Stimulated activated CD4-positive, alpha-beta T cell treated with anti-CD3 and anti-CD28 coated beads, Interleukin-2, amount 100 ng/mL, for 4 hours (primary cell): Measurements from ENCODE around the gene OR2W3.
A peak's percentile ranks its signal among the peaks of the same experiment; 100 is the strongest.

Experiments
- DNase-seq: peaks from one replicate; pipeline ENCODE4 v3.0.0-alpha.2; 2020; ENCODE audit warnings: low read depth

Gene OR2W3

DNA sequence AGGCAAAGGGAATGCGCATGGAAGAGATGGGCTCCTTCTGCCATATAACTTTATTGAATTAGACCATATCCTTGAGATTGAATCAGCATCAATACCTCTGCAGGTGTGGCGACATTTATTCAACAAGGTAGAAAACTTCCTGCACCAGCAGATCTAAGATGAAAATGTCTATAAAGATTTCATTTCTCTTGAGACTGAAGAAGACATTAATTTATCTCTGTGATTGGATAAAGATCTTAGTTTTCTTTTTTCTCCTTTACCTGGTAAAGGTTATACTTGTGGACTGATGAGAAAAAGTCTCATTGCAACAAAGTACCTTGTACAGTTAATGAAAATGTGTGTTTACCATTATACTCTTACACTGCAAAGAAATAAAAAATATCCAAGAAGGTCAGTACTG is 24.6 kb downstream of the OR2W3 start, which contains the start of gene OR2T8:
TSS of gene OR2T8 (plus strand) at position 301 of the 400 bp plus-strand sequence. CDS start 766 bp downstream, outside the sequence.
- no peak for DNase-seq

DNA sequence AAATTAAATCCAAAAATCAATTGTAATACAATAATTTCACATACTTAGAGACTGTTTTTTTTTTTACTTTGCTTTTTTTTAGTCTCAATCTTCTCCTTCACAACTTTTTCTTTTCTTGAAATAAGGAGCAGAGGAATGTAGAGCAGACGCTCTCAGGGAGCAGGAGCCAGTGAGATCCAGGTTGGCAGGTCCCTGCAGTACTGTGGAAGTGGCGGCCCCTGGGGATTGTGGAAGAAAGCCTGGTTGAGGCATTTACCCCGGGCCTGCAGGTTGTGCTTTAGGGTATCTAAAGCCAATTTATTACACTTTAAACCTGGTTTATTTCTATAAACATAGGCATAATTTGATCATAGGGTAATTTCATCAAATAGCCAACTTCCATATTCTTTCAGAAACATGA is 28.6 kb downstream of the OR2W3 start:
- DNase-seq = no peak

DNA sequence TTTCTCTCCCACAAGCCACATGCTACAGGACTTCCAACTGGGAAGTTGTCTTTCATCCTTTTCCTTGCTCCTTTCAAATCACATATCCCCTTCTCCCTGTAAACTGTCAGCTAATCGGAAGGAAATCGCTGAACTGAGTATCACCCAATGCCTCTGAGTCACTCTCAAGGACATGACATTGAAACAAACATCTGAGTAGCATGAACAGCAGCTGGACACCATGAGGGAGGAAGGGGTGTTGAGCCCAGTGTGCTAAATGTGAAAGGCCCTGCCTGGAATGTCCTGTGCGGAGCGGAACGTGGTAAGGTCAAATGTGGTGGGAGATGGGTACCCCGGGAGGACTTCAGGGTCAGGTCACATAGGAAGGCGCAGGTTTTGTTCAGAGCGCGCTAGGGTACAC is 29.5 kb downstream of the OR2W3 start, which contains the start of gene OR2AJ1:
TSS of gene OR2AJ1 (plus strand) at position 22 of the 400 bp plus-strand sequence. CDS start 8,880 bp downstream, outside the sequence.
- no peak for DNase-seq

DNA sequence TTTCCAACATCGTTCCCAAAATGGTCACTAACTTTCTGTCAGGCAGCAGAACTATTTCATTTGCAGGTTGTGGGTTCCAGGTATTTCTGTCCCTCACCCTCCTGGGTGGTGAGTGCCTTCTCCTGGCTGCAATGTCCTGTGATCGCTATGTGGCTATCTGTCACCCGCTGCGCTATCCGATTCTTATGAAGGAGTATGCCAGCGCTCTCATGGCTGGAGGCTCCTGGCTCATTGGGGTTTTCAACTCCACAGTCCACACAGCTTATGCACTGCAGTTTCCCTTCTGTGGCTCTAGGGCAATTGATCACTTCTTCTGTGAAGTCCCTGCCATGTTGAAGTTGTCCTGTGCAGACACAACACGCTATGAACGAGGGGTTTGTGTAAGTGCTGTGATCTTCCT is 38.6 kb downstream of the OR2W3 start:
- no peak for DNase-seq

DNA sequence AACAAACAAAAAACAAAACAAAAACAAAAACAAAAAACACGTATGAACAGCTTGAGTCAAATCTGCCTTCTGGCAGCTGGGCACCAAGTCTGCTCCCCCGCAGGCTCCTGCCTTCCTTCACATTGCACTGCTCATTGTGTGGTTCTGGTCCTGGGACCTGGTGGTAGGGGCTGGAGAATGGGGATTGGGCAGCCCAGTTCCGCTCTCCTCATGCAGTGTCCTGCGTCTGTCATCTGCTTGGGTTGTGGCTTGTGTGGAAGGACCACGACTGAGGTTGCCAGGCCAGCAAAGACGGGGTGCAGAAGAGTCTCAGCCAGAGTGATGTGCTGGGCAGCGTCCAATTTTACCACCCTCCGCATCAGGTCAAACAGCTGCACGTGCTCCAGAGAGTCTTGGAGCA is 40.4 kb downstream of the OR2W3 start:
- DNase-seq = no peak

DNA sequence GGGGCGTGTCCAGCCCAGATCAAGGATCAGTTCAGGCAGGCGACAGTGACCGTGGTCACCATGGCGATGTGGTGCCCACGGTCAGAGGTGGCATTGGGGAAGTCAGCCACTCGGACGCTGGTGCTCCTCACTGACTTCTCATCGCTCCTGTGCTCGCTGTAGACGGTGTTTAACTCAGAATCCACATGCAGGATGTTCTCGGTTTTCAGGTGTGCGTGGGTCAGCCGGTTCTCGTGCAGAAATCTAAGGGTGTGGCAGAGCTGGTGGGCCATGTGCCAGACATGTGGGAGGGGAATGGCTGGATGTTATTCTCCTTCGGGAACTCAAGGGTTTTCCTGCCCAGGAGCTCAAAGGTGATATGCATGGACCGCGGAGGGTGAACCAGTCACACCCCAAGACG is 41.0 kb downstream of the OR2W3 start:
- DNase-seq = no peak

DNA sequence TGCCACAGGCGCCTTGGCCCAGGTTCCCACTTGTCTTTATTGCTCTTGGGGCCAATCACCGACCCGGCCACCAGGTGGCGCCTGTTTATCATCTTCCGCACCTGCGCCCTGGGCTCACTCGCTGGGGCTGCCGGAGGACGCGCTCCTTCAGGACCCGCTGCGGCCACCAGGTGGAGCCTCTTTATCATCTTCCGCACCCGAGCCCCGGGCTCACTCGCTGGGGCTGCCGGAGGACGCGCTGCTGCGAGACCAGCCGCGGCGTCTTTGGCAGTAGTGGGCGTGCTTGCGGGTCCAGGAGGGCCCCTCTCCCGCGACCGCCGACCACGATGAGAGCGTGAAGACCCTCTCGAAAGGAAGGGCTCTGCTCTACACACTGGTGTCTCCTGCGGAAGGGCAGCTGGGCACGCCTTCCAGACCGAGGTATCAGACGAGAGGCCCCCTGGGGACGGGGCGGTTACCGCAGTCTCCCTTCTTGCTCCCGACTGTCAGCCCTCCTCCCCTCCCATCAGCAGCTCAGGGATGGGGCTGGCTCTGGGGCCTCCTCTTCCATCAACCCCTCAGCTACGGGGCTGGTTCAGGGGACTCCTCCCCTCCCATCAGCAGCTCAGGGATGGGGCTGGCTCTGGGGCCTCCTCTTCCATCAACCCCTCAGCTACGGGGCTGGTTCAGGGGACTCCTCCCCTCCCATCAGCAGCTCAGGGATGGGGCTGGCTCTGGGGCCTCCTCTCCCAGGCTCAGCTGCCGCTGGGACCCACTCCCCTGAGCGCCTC is 41.8 kb downstream of the OR2W3 start:
- DNase-seq = peak; percentile 80

DNA sequence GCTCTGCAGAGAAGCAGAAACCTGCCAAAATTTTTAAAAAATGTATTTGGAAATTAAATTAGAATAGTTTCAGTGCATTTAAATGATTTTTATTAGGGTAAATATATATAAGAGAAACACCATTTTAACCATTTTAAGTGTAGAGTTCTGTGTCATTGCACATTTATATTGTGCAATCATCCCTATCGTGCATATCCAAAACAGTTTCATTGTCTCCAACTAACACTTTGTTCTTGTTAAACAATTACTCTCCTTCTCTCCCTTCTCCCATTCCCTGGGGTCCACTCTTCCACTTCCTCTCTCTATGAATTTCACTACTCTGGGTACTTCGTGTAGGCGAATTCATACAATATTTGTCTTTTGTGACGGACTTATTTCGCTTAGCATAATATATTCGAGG is 47.2 kb downstream of the OR2W3 start:
- no peak for DNase-seq
